ENCODE data around the gene MAD1L1.

The MAD1L1 gene

GRCh38 chr7:2143450-2143849 lies 89.3 kb downstream of the MAD1L1 start:
- H3K27me3 ChIP-seq (ENCODE audit: control insufficient read depth in 1 of 2, insufficient read depth in 2 of 2, low read length in 2 of 2) = no peaks in the 10 kb centered on the region
- H3K4me3 ChIP-seq (ENCODE audit: low read length in 2 of 2) = no peak overlapping the region
- no peak overlapping the region for H3K9ac ChIP-seq (ENCODE audit: low read length in 2 of 2)
- no peaks in the 10 kb centered on the region for H3K9me3 ChIP-seq (ENCODE audit: control insufficient read depth in 2 of 2, low read length in 2 of 2)
- H3K4me1 ChIP-seq (ENCODE audit: control insufficient read depth, insufficient read depth, low read length) = peaks cover 3% of the 10 kb centered on the region
- H3K36me3 ChIP-seq (ENCODE audit: control insufficient read depth in 2 of 2, insufficient read depth in 2 of 2, low read length in 2 of 2) = peaks cover 4 to 6% of the 10 kb centered on the region in 2 donors
- no peak overlapping the region for H3K27ac ChIP-seq (ENCODE audit: low read length)

- Histone ChIP-seq H3K27me3 (ENCODE audit: control insufficient read depth in 1 of 2, insufficient read depth in 2 of 2, low read length in 2 of 2) (no peaks in the 10 kb centered on the region), H3K4me1 (ENCODE audit: control insufficient read depth, insufficient read depth, low read length) (peaks cover 3% of the 10 kb centered on the region), H3K27ac (ENCODE audit: low read length) (no peak overlapping the region), H3K4me3 (ENCODE audit: low read length in 2 of 2) (no peak overlapping the region), H3K36me3 (ENCODE audit: control insufficient read depth in 2 of 2, insufficient read depth in 2 of 2, low read length in 2 of 2) (peaks cover 4 to 6% of the 10 kb centered on the region in 2 donors), H3K9me3 (ENCODE audit: control insufficient read depth in 2 of 2, low read length in 2 of 2) (no peaks in the 10 kb centered on the region), H3K9ac (ENCODE audit: low read length in 2 of 2) (no peak overlapping the region)
Measured at GRCh38 chr7:2142386-2142785, 90.4 kb downstream of the MAD1L1 start.

GRCh38 chr7:2141651-2142050 lies 91.1 kb downstream of the MAD1L1 start:
- no peaks in the 10 kb centered on the region for H3K9me3 ChIP-seq (ENCODE audit: control insufficient read depth in 2 of 2, low read length in 2 of 2)
- H3K4me3 ChIP-seq (ENCODE audit: low read length in 2 of 2) = no peak overlapping the region
- H3K36me3 ChIP-seq (ENCODE audit: control insufficient read depth in 2 of 2, insufficient read depth in 2 of 2, low read length in 2 of 2) = peaks cover 4 to 6% of the 10 kb centered on the region in 2 donors
- H3K4me1 ChIP-seq (ENCODE audit: control insufficient read depth, insufficient read depth, low read length) = peaks cover 3% of the 10 kb centered on the region
- no peaks in the 10 kb centered on the region for H3K27me3 ChIP-seq (ENCODE audit: control insufficient read depth in 1 of 2, insufficient read depth in 2 of 2, low read length in 2 of 2)
- H3K27ac ChIP-seq (ENCODE audit: low read length) = no peak overlapping the region
- H3K9ac ChIP-seq (ENCODE audit: low read length in 2 of 2) = no peak overlapping the region

GRCh38 chr7:2141021-2141410 lies 91.7 kb downstream of the MAD1L1 start:
- H3K4me1 ChIP-seq (ENCODE audit: control insufficient read depth, insufficient read depth, low read length) = peaks cover 3% of the 10 kb centered on the region
- H3K9ac ChIP-seq (ENCODE audit: low read length in 2 of 2) = no peak overlapping the region

GRCh38 chr7:2140216-2141020 lies 92.3 kb downstream of the MAD1L1 start:
- Histone ChIP-seq H3K27ac (ENCODE audit: low read length) (no peak overlapping the region), H3K4me1 (ENCODE audit: control insufficient read depth, insufficient read depth, low read length) (peaks cover 3% of the 10 kb centered on the region), H3K9ac (ENCODE audit: low read length in 2 of 2) (no peak overlapping the region), H3K9me3 (ENCODE audit: control insufficient read depth in 2 of 2, low read length in 2 of 2) (no peaks in the 10 kb centered on the region), H3K36me3 (ENCODE audit: control insufficient read depth in 2 of 2, insufficient read depth in 2 of 2, low read length in 2 of 2) (peaks cover 2 to 3% of the 10 kb centered on the region in 2 donors), H3K27me3 (ENCODE audit: control insufficient read depth in 1 of 2, insufficient read depth in 2 of 2, low read length in 2 of 2) (no peaks in the 10 kb centered on the region), H3K4me3 (ENCODE audit: low read length in 2 of 2) (no peak overlapping the region)

More at GRCh38 chr7:2141021-2141410, 91.7 kb downstream of the MAD1L1 start:
- no peaks in the 10 kb centered on the region for H3K9me3 ChIP-seq (ENCODE audit: control insufficient read depth in 2 of 2, low read length in 2 of 2)
- H3K36me3 ChIP-seq (ENCODE audit: control insufficient read depth in 2 of 2, insufficient read depth in 2 of 2, low read length in 2 of 2) = peaks cover 5 to 6% of the 10 kb centered on the region in 2 donors
- no peak overlapping the region for H3K27ac ChIP-seq (ENCODE audit: low read length)
- H3K27me3 ChIP-seq (ENCODE audit: control insufficient read depth in 1 of 2, insufficient read depth in 2 of 2, low read length in 2 of 2) = no peaks in the 10 kb centered on the region
- no peak overlapping the region for H3K4me3 ChIP-seq (ENCODE audit: low read length in 2 of 2)

- H3K9ac ChIP-seq (ENCODE audit: low read length in 2 of 2) = no peak overlapping the region
- H3K9me3 ChIP-seq (ENCODE audit: control insufficient read depth in 2 of 2, low read length in 2 of 2) = no peaks in the 10 kb centered on the region
- H3K4me3 ChIP-seq (ENCODE audit: low read length in 2 of 2) = no peak overlapping the region
- H3K27ac ChIP-seq (ENCODE audit: low read length) = no peak overlapping the region
- H3K4me1 ChIP-seq (ENCODE audit: control insufficient read depth, insufficient read depth, low read length) = peaks cover 3% of the 10 kb centered on the region
- H3K36me3 ChIP-seq (ENCODE audit: control insufficient read depth in 2 of 2, insufficient read depth in 2 of 2, low read length in 2 of 2) = peaks cover 2 to 3% of the 10 kb centered on the region in 2 donors
- no peaks in the 10 kb centered on the region for H3K27me3 ChIP-seq (ENCODE audit: control insufficient read depth in 1 of 2, insufficient read depth in 2 of 2, low read length in 2 of 2)
Measured at GRCh38 chr7:2139004-2139699, 93.6 kb downstream of the MAD1L1 start.

GRCh38 chr7:2138146-2138765 lies 94.5 kb downstream of the MAD1L1 start:
- H3K9ac ChIP-seq (ENCODE audit: low read length in 2 of 2) = no peak overlapping the region
- H3K9me3 ChIP-seq (ENCODE audit: control insufficient read depth in 2 of 2, low read length in 2 of 2) = no peaks in the 10 kb centered on the region
- H3K4me3 ChIP-seq (ENCODE audit: low read length in 2 of 2) = no peak overlapping the region
- peaks cover 3% of the 10 kb centered on the region for H3K4me1 ChIP-seq (ENCODE audit: control insufficient read depth, insufficient read depth, low read length)
- peaks cover under 1 to 2% of the 10 kb centered on the region in 2 donors for H3K36me3 ChIP-seq (ENCODE audit: control insufficient read depth in 2 of 2, insufficient read depth in 2 of 2, low read length in 2 of 2)
- H3K27ac ChIP-seq (ENCODE audit: low read length) = no peak overlapping the region
- H3K27me3 ChIP-seq (ENCODE audit: control insufficient read depth in 1 of 2, insufficient read depth in 2 of 2, low read length in 2 of 2) = no peaks in the 10 kb centered on the region

- no peak overlapping the region for H3K27ac ChIP-seq (ENCODE audit: low read length)
- no peak overlapping the region for H3K4me3 ChIP-seq (ENCODE audit: low read length in 2 of 2)
- H3K27me3 ChIP-seq (ENCODE audit: control insufficient read depth in 1 of 2, insufficient read depth in 2 of 2, low read length in 2 of 2) = no peaks in the 10 kb centered on the region
- peaks cover 3% of the 10 kb centered on the region for H3K4me1 ChIP-seq (ENCODE audit: control insufficient read depth, insufficient read depth, low read length)
- peaks cover 0 to 2% of the 10 kb centered on the region in 2 donors for H3K36me3 ChIP-seq (ENCODE audit: control insufficient read depth in 2 of 2, insufficient read depth in 2 of 2, low read length in 2 of 2)
- no peak overlapping the region for H3K9ac ChIP-seq (ENCODE audit: low read length in 2 of 2)
- H3K9me3 ChIP-seq (ENCODE audit: control insufficient read depth in 2 of 2, low read length in 2 of 2) = no peaks in the 10 kb centered on the region
Measured at GRCh38 chr7:2134740-2135139, 98.0 kb downstream of the MAD1L1 start.

- Histone ChIP-seq H3K4me3 (ENCODE audit: low read length in 2 of 2) (no peak overlapping the region), H3K4me1 (ENCODE audit: control insufficient read depth, insufficient read depth, low read length) (no peaks in the 10 kb centered on the region), H3K9me3 (ENCODE audit: control insufficient read depth in 2 of 2, low read length in 2 of 2) (no peaks in the 10 kb centered on the region), H3K27me3 (ENCODE audit: control insufficient read depth in 1 of 2, insufficient read depth in 2 of 2, low read length in 2 of 2) (no peaks in the 10 kb centered on the region), H3K36me3 (ENCODE audit: control insufficient read depth in 2 of 2, insufficient read depth in 2 of 2, low read length in 2 of 2) (peaks cover 0 to 2% of the 10 kb centered on the region in 2 donors), H3K9ac (ENCODE audit: low read length in 2 of 2) (no peak overlapping the region), H3K27ac (ENCODE audit: low read length) (no peak overlapping the region)
Measured at GRCh38 chr7:2132243-2132642, 100.5 kb downstream of the MAD1L1 start.

- H3K9ac ChIP-seq (ENCODE audit: low read length in 2 of 2) = no peak overlapping the region
- no peaks in the 10 kb centered on the region for H3K9me3 ChIP-seq (ENCODE audit: control insufficient read depth in 2 of 2, low read length in 2 of 2)
- H3K4me3 ChIP-seq (ENCODE audit: low read length in 2 of 2) = no peak overlapping the region
- no peaks in the 10 kb centered on the region for H3K27me3 ChIP-seq (ENCODE audit: control insufficient read depth in 1 of 2, insufficient read depth in 2 of 2, low read length in 2 of 2)
- H3K4me1 ChIP-seq (ENCODE audit: control insufficient read depth, insufficient read depth, low read length) = no peaks in the 10 kb centered on the region
- no peak overlapping the region for H3K27ac ChIP-seq (ENCODE audit: low read length)
- peaks cover 0 to 2% of the 10 kb centered on the region in 2 donors for H3K36me3 ChIP-seq (ENCODE audit: control insufficient read depth in 2 of 2, insufficient read depth in 2 of 2, low read length in 2 of 2)
Measured at GRCh38 chr7:2131800-2132199, 100.9 kb downstream of the MAD1L1 start.
